ENCODE measurements around the gene GSDME. TPM values are rescaled to one million over a fixed set of nuclear protein-coding genes. Genes with fewer than 3 reads are reported as not detected.

Gene GSDME
- total RNA-seq, 1 donor from 2014 or later: 27.7 TPM

DNA sequence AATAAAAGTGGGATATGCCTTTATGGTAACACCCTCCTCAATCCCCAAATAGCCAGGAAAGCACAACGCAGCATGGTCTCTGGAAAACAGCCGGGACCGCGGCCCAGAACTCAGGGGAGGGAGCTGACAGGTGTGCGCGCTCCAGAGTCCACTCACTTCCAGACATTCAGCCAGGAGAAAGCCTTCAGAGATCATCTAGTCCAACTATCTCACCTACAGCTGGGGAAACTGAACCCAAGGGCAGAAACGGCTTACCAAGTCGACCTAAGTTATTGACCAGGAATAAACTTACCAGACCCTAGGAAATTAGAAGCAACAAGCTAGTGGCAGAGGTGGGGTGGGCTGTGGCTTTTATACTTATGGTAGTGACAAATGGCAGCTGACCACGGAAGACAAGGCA lies 16.4 kb downstream of the GSDME start:
- Histone ChIP-seq H3K4me1 (ENCODE audit: insufficient read depth, low read length) (peaks cover 15% of the 10 kb centered on the region), H3K4me2 (ENCODE audit: low read length) (no peak overlapping the region), H3K9ac (ENCODE audit: low read length) (no peak overlapping the region), H3K9me3 (ENCODE audit: insufficient read depth, low read depth, low read length) (no peaks in the 10 kb centered on the region), H3K4me3 (ENCODE audit: insufficient read depth, low read depth, low read length) (no peak overlapping the region), H4K20me1 (ENCODE audit: insufficient read depth, low read length) (no peaks in the 10 kb centered on the region), H3K27ac (ENCODE audit: low read depth, low read length) (peak overlapping the region; percentile 78), H3K36me3 (ENCODE audit: insufficient read depth, low read length) (no peaks in the 10 kb centered on the region), H3K27me3 (ENCODE audit: insufficient read depth, low read length) (no peaks in the 10 kb centered on the region), H3K79me2 (ENCODE audit: insufficient read depth, low read length) (no peaks in the 10 kb centered on the region), H2AFZ (ENCODE audit: low read depth, low read length) (no peak overlapping the region)
- TF ChIP-seq EZH2 (IDR thresholded peaks at IDR 0.05; ENCODE audit: insufficient read depth, low read length): no peak
- TF ChIP-seq, protein P1, sequence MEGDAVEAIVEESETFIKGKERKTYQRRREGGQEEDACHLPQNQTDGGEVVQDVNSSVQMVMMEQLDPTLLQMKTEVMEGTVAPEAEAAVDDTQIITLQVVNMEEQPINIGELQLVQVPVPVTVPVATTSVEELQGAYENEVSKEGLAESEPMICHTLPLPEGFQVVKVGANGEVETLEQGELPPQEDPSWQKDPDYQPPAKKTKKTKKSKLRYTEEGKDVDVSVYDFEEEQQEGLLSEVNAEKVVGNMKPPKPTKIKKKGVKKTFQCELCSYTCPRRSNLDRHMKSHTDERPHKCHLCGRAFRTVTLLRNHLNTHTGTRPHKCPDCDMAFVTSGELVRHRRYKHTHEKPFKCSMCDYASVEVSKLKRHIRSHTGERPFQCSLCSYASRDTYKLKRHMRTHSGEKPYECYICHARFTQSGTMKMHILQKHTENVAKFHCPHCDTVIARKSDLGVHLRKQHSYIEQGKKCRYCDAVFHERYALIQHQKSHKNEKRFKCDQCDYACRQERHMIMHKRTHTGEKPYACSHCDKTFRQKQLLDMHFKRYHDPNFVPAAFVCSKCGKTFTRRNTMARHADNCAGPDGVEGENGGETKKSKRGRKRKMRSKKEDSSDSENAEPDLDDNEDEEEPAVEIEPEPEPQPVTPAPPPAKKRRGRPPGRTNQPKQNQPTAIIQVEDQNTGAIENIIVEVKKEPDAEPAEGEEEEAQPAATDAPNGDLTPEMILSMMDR (IDR thresholded peaks at IDR 0.05; ENCODE audit: insufficient read depth, low read depth, low read length): no peak
- Mint-ChIP-seq H3K36me3 (ENCODE audit: low read depth, unreplicated experiment) (peaks cover 28% of the 10 kb centered on the region), H3K4me3 (ENCODE audit: unreplicated experiment) (no peak overlapping the region), H3K4me1 (ENCODE audit: low read depth, unreplicated experiment) (peaks cover 16% of the 10 kb centered on the region), H3K9me3 (ENCODE audit: unreplicated experiment) (peaks cover 7% of the 10 kb centered on the region), H3K27ac (ENCODE audit: unreplicated experiment) (peak overlapping the region; percentile 97), H3K27me3 (ENCODE audit: low read depth, unreplicated experiment) (no peaks in the 10 kb centered on the region)
- DNase-seq (ENCODE audit: low read depth) (no peak), FAIRE-seq (no peak)

DNA sequence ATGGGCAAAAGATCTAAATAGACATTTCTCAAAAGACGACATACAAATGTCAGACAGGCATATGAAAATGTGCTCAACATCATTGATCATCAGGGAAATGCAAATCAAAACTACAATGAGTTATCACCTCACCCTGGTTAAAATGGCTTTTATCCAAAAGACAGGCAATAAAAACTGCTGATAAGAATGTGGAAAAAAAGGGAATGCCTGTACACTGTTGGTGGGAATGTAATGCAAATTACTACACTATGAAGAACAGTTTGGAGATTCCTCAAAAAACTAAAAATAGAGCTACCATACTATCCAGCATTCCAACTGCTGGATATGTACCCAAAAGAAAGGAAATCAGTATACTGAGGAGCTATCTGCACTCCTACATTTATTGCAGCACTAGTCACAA lies 18.0 kb downstream of the GSDME start:
- no peak for FAIRE-seq
- Histone ChIP-seq H3K79me2 (ENCODE audit: insufficient read depth, low read length) (no peaks in the 10 kb centered on the region), H3K27me3 (ENCODE audit: insufficient read depth, low read length) (no peaks in the 10 kb centered on the region), H3K9me3 (ENCODE audit: insufficient read depth, low read depth, low read length) (no peaks in the 10 kb centered on the region), H3K36me3 (ENCODE audit: insufficient read depth, low read length) (no peaks in the 10 kb centered on the region), H3K4me2 (ENCODE audit: low read length) (no peak overlapping the region), H3K9ac (ENCODE audit: low read length) (no peak overlapping the region), H2AFZ (ENCODE audit: low read depth, low read length) (no peak overlapping the region), H3K4me3 (ENCODE audit: insufficient read depth, low read depth, low read length) (no peak overlapping the region), H3K4me1 (ENCODE audit: insufficient read depth, low read length) (peaks cover 15% of the 10 kb centered on the region), H3K27ac (ENCODE audit: low read depth, low read length) (no peak overlapping the region), H4K20me1 (ENCODE audit: insufficient read depth, low read length) (no peaks in the 10 kb centered on the region)
- no peak for TF ChIP-seq EZH2 (IDR thresholded peaks at IDR 0.05; ENCODE audit: insufficient read depth, low read length)
- TF ChIP-seq, protein P1 (IDR thresholded peaks at IDR 0.05; ENCODE audit: insufficient read depth, low read depth, low read length): no peak
- no peak overlapping the region for H3K27ac Mint-ChIP-seq (ENCODE audit: unreplicated experiment)
- H3K9me3 Mint-ChIP-seq (ENCODE audit: unreplicated experiment): peaks cover 7% of the 10 kb centered on the region
- peak; percentile 37 for DNase-seq (ENCODE audit: low read depth)
- H3K4me1 Mint-ChIP-seq (ENCODE audit: low read depth, unreplicated experiment): peaks cover 21% of the 10 kb centered on the region
- peaks cover 19% of the 10 kb centered on the region for H3K36me3 Mint-ChIP-seq (ENCODE audit: low read depth, unreplicated experiment)
- H3K27me3 Mint-ChIP-seq (ENCODE audit: low read depth, unreplicated experiment): no peaks in the 10 kb centered on the region
- no peak overlapping the region for H3K4me3 Mint-ChIP-seq (ENCODE audit: unreplicated experiment)

DNA sequence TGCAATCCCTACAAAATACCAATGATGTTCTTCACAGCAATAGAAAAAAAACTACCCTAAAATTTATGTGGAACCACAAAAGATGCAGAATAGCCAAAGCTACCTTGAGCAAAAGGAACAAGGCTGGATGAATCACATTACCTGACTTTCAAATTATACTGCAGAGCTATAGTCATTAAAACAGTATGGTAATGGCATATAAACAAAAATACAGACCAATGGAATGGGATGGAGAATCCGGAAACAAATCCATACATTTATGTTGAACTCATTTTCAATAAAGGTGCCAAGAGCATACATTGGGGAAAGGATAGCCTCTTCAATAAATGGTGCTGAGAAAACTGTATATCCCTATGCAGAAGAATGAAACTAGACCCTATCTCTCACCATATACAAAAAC lies 18.7 kb downstream of the GSDME start:
- peaks cover 18% of the 10 kb centered on the region for H3K4me1 ChIP-seq (ENCODE audit: insufficient read depth, low read length)
- Mint-ChIP-seq H3K27ac (ENCODE audit: unreplicated experiment) (no peak overlapping the region), H3K4me3 (ENCODE audit: unreplicated experiment) (no peak overlapping the region), H3K36me3 (ENCODE audit: low read depth, unreplicated experiment) (peaks cover 16% of the 10 kb centered on the region), H3K4me1 (ENCODE audit: low read depth, unreplicated experiment) (peaks cover 24% of the 10 kb centered on the region), H3K27me3 (ENCODE audit: low read depth, unreplicated experiment) (no peaks in the 10 kb centered on the region), H3K9me3 (ENCODE audit: unreplicated experiment) (peaks cover 7% of the 10 kb centered on the region)
- H3K27me3 ChIP-seq (ENCODE audit: insufficient read depth, low read length): no peaks in the 10 kb centered on the region
- TF ChIP-seq, protein P1 (IDR thresholded peaks at IDR 0.05; ENCODE audit: insufficient read depth, low read depth, low read length): no peak
- no peak for TF ChIP-seq EZH2 (IDR thresholded peaks at IDR 0.05; ENCODE audit: insufficient read depth, low read length)
- no peak overlapping the region for H3K4me3 ChIP-seq (ENCODE audit: insufficient read depth, low read depth, low read length)
- H3K79me2 ChIP-seq (ENCODE audit: insufficient read depth, low read length): no peaks in the 10 kb centered on the region
- no peak for DNase-seq (ENCODE audit: low read depth)
- no peaks in the 10 kb centered on the region for H4K20me1 ChIP-seq (ENCODE audit: insufficient read depth, low read length)
- H3K9me3 ChIP-seq (ENCODE audit: insufficient read depth, low read depth, low read length): no peaks in the 10 kb centered on the region
- H3K4me2 ChIP-seq (ENCODE audit: low read length): no peak overlapping the region
- FAIRE-seq: no peak
- H3K36me3 ChIP-seq (ENCODE audit: insufficient read depth, low read length): no peaks in the 10 kb centered on the region
- no peak overlapping the region for H2AFZ ChIP-seq (ENCODE audit: low read depth, low read length)
- no peak overlapping the region for H3K9ac ChIP-seq (ENCODE audit: low read length)
- no peak overlapping the region for H3K27ac ChIP-seq (ENCODE audit: low read depth, low read length)

Measured in astrocyte (in vitro differentiated cells and primary cell).